HL-60 (cell line): Measurements from ENCODE around the gene SPATA31D4.

ENCODE experiments used
- DNase-seq, 2 experiments: peaks; one replicate each; pipeline ENCODE4 v3.0.0-alpha.2; 2010 to 2020; ENCODE audit warnings: low read depth in 1 of 2, low spot score in 1 of 2
- H3K27ac ChIP-seq: fragments of 250-450 bp; sonication (Bioruptor Pico); replicated peaks from 2 replicates; pipeline ENCODE4 v1.5.1; 2020; ENCODE audit warnings: mild to moderate bottlenecking, moderate library complexity
- H3K27me3 ChIP-seq: fragments of 250-450 bp; sonication (Bioruptor Pico); 2 replicates; pipeline ENCODE4 v1.5.1; 2021; ENCODE audit warnings: mild to moderate bottlenecking, moderate library complexity; ENCODE audit not compliant: insufficient read depth, poor library complexity, severe bottlenecking
- H3K4me3 ChIP-seq: replicated peaks from 2 replicates; pipeline ENCODE4 v1.5.1; 2011; ENCODE audit warnings: mild to moderate bottlenecking, control low read depth, low read length; ENCODE audit not compliant: insufficient read depth
- CTCF ChIP-seq: IDR thresholded peaks from one replicate; pipeline ENCODE4 v1.5.1; 2011; ENCODE audit warnings: low read length, control low read depth, inconsistent platforms; ENCODE audit not compliant: insufficient read depth
- GABPA ChIP-seq: IDR thresholded peaks from 2 replicates; pipeline ENCODE4 v1.6.1; 2012; ENCODE audit warnings: low read depth
- POLR2AphosphoS5 ChIP-seq: IDR thresholded peaks from 2 replicates; pipeline ENCODE4 v1.6.1; 2012; ENCODE audit warnings: low read depth
- REST ChIP-seq: IDR thresholded peaks from 2 replicates; pipeline ENCODE4 v1.6.1; 2012; ENCODE audit warnings: low read depth; ENCODE audit not compliant: insufficient replicate concordance
- SPI1 ChIP-seq: IDR thresholded peaks from 2 replicates; pipeline ENCODE4 v1.6.1; 2012; ENCODE audit warnings: low read depth, mild to moderate bottlenecking, borderline replicate concordance

Gene SPATA31D4

DNA sequence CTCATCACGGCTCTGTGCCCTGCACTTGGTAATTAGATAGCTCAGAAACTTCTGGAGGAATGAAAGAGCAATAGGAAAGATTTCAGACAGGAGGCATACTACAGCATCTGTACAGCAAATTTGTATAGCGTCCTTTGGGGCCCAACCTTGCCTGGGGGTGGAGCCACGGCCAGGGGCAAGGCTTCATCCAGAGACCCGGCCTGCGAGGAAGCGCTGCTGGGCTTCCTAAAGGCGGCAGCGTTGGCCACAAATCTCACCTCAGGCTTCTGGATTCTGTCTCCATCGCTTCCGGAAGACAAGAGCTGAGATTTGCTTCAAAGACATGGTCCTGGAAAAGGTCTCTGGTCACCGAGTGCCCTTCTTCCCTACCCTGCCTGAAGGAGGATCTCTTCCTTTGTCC, 48.1 kb downstream of the SPATA31D4 start:
- no peak for DNase-seq
- TF ChIP-seq REST = no peak
- no peak for TF ChIP-seq POLR2AphosphoS5
- no peak for TF ChIP-seq SPI1
- TF ChIP-seq GABPA = no peak
- TF ChIP-seq CTCF = no peak
- no peak overlapping the region for H3K4me3 ChIP-seq
- H3K27me3 ChIP-seq = no peaks in the 10 kb centered on the region
- no peak overlapping the region for H3K27ac ChIP-seq

DNA sequence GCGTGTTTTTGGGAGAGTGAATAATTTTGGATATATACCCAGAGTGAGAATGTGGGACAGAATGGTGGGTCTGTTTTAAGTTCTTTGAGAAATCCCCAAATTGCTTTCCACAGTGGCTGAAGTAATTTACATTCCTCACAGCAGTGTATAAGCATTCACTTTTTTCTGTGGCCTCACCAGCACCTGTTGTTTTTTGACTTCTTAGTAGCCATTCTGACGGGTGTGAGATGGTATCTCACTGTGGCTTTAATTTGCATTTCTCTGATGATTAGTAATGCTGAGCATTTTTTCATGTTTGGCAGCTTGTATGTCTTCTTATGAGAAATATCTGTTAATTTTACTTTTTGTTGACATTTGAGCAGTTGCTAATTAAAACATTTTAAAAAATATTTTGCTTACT, 51.0 kb downstream of the SPATA31D4 start:
- TF ChIP-seq SPI1 (no peak), CTCF (no peak), GABPA (no peak), REST (no peak), POLR2AphosphoS5 (no peak)
- Histone ChIP-seq H3K27me3 (no peaks in the 10 kb centered on the region), H3K27ac (no peak overlapping the region), H3K4me3 (no peak overlapping the region)
- DNase-seq = no peak

- no peak overlapping the region for H3K27ac ChIP-seq
- TF ChIP-seq SPI1 (no peak), CTCF (no peak), POLR2AphosphoS5 (no peak), REST (no peak)
Observed at GRCh38 chr9:81980568-81980967, 52.3 kb downstream of the SPATA31D4 start.

More at GRCh38 chr9:81980568-81980967, 52.3 kb downstream of the SPATA31D4 start:
- DNase-seq = no peak
- Histone ChIP-seq H3K27me3 (no peaks in the 10 kb centered on the region), H3K4me3 (no peak overlapping the region)
